Amniotic epithelial cell (primary cell): ENCODE data around the gene SNRNP70.

ENCODE experiments used
- DNase-seq: peaks from one replicate; pipeline ENCODE4 v3.0.0-alpha.2; 2010; ENCODE audit warnings: low read depth

SNRNP70 gene

DNA sequence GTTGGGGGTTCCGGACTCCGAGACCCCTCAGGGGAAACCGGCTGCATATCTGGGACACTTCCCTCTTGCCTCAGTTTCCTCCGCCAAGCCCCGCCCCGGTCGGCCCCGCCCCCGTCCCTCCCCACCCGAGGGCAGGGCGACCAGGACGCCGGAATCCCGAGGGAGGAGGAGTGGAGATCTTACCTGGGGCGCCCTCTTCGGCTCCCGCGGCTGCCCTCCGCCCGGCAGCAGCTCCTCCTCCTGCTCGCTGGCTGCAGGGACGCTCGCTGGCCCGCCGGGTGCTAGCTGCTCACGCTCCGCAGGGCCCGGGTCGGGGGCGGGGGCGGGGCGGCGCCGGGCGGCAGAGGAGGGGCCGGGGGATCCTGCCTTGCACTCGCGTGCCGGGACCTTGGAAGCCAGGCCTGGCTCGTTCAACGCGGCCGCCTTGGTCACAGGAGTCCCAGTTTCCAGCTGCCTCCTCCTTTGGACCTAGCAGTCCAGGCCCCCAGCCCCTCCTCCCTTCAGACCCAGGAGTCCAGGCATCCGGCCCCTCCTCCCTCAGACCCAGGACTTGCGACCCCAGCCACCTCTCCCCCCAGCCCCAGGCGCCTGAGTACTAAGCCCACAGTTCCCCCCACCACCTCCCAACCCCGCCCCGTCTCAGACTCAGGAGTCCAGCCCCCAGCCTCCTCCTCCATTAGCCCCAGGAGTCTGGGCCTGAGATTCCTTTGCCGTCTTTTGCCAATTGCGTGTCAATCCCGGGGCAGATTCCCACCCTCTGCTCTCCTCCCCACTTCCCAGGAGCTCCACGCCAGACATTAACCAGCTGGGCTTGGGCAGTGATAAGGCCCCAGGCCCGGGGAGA lies 20.3 kb upstream of the SNRNP70 start, which contains the start of gene NTF4:
TSS of gene NTF4 (minus strand) at position 51 of the 844 bp plus-strand sequence. CDS start 2,821 bp downstream, outside the sequence.
- peak; percentile 33 for DNase-seq

DNA sequence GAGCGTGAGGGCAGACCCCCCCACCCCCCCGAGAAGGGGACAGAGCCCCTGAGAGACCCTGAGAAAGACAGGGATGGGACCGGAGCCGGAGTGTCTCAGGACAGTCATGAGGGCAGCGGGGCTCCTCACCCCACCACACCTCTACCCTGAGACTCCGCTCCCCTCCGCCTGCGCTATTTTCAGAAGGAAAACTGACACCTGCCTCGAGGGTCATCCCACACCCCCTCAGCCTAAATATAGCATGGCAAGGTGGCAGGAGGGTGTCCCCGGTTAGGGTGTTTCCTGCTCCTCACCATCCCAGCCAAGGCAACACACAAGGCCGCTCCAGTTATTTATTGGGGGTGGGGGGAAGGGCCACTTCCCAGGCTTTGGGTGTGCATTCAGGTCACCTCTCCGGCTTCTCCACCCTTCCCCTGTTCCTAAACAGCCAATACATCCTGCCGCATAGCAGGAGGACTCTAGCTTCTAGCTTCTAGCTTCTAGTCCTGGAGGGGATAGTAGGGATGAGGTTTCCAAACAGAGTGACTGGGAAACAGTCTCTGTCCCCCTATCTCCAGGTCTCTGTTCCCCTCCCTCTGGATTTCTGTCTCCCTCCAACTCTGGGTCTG lies 19.2 kb upstream of the SNRNP70 start:
- DNase-seq = no peak

DNA sequence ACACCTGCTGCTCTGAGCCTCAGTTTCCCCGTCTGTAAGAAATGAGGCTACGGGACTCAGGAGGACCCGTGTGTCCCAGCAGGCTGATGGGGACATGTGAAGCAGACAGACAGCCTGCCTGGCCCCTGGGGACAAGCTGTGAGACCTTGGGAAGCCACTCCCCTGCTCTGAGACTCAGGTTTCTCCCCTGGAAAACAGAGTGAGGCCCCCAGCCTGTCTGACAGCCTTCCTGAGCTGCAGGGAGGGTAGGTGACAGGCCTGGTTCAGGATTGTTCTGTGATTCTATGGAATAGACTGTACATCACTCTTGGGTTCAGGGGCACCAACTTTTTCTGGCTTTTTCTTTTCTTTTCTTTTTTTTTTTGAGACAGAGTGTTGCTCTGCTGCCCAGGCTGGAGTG lies 17.7 kb upstream of the SNRNP70 start:
- DNase-seq = no peak

DNA sequence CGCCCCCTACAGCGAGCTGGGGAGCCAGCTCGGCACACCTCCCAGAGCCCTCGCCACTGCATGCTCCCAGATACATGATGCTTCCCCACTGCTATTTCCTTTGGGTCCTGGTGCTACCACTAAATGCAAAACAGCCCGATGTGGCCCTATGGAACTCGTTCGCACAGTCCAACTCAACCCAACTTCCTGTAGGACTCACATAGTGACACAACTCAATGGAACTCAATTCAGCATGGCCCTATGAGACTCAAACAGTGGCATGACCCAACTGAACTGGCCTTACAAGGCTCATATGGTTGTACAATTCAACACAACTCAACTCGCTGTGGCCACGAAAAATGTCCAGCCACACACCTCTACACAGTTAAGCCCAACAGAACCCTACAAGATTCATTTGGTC lies 16.2 kb upstream of the SNRNP70 start:
- DNase-seq = no peak

DNA sequence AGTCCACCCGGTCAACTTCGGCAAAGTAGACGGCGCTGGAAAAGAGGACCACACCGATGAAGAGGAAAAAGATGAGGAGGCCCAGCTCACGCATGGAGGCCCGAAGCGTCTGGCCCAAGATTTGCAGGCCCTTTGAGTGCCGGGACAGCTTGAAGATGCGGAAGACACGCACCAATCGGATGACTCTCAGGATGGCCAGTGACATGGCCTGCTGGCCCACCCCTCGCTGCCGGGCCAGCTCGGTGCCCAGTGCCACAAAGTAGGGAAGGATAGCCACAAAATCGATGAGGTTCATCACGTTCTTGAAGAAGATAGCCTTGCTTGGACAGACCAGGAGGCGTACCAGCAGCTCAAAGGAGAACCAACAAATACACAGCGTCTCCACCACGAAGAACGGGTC lies 14.8 kb upstream of the SNRNP70 start:
- DNase-seq = no peak

DNA sequence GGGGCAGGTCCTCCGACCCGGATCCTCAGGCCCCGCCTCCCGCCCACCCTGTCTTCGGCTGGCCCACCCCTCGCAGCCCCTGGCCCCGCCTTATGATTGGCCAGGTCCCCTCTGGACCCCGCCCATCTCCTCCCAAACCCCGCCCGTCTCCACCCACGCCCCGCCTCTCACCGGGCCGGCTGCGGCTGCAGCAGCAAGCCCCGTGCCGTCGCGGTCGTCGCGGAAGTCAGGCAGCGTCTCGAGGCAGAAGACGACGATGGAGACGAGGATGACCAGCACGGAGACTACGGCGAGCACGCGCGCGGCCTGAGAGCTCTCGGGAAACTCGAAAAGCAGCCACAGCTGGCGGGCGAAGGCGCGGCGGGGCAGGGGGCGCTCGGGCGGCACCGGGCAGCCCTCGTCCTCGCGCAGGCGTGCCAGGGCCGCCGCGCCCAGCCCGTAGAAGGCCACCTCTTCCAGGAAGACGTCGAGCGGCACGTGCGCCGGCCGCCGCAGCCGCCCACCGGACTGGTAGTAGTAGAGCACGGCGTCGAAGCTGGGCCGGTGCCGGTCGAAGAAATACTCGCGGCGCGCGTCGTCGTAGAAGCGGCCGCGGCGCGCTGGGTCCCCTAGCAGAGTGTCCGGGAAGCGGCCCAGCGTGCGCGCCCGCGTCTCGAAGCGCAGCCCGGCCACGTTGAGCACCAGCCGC lies 13.2 kb upstream of the SNRNP70 start:
- no peak for DNase-seq

DNA sequence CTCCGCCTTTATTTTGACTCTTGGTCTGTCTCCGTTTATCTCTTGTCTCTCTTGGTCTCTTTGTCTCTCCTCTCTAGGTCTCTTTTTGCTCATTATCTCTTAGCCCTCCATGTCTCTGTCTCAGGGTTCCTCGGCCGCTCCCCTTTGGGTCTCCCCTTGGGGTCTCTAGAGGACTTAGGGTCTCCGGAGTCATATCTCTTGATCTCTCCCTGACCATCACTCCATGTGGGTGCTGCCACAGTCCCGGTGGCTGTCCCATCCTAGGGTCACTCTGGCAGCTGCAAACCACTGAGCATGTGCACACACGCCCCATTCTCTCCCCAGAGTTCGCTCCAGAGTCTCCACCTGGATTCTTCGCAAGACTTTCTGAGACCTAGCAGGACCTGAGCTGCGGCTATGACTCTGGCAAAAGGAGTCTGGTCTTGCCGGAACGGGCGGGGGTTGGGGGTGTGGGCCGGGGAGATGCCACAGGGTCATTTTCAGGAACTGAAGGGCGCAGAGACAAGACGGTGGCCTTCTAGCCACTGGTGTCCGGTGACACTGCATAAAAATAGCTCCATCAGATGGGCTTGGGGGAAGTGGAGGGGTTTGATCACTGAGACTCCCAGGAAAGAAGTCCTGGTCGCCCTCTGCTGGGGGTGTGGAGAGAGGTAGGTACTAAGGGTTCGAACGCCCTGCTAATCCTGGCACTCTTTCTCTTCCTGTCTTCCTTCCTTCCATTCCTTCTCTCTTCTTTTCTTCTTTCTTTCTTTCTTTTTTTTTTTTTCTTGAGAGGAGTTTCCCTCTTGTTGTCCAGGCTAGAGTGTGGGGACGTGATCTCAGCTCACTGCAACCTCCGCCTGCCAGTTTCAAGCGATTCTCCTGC lies 11.5 kb upstream of the SNRNP70 start:
- no peak for DNase-seq

DNA sequence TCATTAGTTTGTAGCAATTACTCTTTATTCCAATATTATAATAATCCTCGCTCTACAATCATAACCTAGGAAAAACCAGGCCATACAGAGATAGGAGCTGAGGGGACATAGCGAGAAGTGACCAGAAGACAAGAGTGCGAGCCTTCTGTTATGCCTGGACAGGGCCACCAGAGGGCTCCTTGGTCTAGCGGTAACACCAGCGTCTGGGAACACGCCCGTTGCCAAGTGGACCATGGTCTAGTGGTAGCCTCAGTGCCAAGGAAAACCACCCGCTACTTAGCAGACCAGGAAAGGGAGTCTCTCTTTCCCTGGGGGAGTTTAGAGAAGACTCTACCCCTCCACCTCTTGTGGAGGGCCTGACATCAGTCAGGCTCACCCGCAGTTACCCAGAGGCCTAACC lies 10.4 kb upstream of the SNRNP70 start:
- DNase-seq = peak; percentile 52

DNA sequence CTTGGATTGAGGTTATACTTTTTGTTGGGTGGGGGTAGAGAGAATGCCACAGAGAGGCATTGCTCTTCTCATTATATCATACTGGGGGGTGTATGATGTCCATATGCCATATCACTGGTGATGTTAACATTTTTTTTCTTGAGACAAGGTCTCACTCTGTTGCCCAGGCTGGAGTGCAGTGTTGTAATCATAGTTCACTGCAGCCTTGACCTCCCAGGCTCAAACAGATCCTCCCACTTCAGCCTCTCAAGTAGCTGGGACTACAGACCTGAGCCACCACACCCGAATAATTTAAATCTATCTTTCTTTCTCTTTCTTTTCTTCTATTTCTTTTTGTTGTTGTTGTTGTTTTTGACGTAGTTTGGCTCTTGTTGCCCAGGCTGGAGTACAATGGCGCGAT lies 4.9 kb upstream of the SNRNP70 start:
- DNase-seq = no peak

DNA sequence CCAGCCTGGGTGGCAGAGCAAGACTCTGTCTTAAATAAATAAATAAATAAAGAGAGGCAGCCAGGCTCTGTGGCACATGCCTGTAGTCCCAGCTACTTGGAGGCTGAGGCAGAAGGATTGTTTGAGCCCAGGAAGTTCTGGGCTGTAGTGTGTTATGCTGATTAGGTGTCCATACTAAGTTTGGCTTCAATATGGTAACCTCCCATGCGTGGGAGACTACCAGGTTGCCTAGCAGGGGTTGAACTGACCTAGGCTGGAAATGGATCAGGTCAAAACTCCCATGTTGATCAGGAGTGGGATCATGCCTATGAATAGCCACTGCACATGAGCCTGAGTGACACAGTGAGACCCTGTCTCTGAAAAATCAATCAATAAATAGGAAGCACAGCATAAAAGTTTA lies 4.0 kb upstream of the SNRNP70 start:
- no peak for DNase-seq

DNA sequence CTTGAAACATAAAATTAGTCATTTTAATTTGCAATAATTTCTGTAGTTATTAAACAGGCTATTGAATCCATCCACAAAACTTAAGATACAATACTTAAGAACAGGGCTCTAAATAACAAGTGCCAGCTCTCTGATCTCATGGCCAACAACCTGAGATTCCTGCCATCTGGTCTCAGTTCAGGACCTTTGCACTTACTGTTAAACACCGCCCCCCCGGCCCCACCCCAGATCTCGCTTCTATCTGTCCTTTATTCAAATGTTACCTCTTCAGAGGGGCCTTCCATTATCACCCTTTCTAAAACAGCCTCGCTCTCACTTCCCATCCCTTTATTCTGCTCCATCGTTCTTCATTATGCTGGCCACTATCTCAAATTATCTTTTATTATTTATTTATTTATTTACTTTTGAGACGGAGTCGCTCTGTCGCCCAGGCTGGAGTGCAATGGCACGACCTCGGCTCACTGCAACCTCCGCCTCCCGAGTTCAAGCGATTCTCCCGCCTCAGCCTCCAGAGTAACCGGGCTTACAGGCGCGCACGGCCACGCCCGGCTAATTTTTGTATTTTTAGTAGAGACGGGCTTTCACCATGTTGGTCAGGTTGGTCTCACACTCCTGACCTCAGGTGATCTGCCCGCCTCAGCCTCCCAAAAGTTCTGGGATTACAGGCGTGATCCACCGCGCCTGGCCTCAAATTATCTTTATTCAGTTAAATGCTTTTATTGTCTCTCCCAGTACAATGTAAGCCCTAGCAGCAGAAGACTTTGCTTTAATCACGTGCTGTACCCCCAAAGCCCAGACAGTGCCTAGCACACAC lies 838 bp upstream of the SNRNP70 start:
- DNase-seq = no peak

DNA sequence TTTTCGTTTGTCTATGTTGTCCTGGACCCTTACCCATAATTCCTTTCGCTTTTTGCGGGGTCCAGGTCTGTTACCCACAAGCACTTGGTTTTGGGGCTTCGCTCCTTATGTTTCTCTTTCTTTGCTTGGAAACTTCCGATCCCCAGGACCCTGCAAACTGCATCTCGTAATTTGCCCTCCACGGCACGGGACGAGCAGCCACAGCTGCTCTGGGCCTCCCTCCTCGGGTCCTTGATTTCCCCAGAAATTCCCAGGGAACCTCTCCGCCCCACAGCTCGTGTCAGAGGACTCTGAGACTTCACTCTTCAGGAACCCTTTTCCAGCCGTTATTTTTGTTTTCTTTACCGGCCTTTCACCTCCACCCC lies 599 bp downstream of the SNRNP70 start:
- DNase-seq = no peak

DNA sequence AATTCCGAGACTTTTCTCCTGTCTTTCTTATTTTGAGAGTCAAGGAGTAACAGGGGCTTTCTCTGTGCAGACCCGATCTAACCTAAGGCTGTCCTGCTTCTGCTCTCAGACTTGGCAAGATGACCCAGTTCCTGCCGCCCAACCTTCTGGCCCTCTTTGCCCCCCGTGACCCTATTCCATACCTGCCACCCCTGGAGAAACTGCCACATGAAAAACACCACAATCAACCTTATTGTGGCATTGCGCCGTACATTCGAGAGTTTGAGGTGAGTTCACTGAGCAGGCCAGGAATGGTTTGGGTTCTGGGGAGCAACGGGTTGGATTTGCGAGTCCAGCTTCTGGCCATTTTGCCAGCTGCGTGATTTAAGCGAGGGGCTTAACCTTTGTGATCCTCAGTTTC lies 1.0 kb downstream of the SNRNP70 start:
- no peak for DNase-seq

DNA sequence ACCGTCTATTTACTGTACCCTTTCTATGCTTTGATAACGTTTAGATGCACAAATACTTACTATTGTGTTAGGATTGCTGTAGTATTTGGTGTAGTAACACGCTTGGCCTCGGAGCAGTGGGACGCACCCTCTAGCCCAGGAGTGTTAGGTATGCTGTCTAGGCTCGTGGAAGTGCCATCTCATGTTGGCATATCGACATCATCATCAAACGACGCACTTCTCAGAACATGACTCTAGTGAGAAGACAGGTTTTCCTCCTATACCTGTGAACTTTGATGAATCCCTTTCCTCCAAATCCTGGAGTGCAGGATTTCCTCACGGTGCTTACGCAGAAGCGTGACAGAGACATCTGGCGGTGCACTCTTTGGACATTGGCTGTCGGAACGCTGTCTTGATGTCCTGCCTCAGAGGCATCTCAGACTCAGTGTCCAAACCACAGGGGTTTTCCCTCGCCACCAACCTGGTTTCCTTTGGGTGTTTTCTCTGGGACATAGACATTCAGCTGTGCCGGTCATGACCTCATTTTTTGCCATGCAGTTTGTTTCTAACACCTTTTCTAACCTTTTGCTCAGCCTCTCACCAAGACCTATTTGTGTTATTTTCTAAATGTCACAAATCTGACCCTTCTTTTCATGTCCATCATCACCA lies 6.3 kb downstream of the SNRNP70 start:
- no peak for DNase-seq

DNA sequence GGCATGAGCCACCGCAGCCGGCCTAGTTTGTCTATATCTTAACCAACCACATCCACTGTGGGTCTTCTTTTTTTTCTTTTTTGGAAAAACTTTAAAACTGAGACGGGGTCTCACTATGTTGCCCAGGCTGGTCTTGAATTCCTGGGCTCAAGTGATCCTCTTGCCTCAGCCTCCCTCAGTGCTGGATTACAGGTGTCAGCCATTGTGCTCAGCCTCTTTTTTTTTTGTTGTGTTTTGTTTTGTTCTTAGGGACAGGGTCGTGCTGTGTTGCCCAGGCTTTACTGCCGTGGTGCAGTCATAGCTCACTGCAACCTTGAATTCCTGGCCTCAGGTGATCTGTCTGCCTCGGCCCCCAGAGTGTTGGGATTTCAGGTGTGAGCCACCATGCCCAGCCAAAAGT lies 7.4 kb downstream of the SNRNP70 start:
- no peak for DNase-seq

DNA sequence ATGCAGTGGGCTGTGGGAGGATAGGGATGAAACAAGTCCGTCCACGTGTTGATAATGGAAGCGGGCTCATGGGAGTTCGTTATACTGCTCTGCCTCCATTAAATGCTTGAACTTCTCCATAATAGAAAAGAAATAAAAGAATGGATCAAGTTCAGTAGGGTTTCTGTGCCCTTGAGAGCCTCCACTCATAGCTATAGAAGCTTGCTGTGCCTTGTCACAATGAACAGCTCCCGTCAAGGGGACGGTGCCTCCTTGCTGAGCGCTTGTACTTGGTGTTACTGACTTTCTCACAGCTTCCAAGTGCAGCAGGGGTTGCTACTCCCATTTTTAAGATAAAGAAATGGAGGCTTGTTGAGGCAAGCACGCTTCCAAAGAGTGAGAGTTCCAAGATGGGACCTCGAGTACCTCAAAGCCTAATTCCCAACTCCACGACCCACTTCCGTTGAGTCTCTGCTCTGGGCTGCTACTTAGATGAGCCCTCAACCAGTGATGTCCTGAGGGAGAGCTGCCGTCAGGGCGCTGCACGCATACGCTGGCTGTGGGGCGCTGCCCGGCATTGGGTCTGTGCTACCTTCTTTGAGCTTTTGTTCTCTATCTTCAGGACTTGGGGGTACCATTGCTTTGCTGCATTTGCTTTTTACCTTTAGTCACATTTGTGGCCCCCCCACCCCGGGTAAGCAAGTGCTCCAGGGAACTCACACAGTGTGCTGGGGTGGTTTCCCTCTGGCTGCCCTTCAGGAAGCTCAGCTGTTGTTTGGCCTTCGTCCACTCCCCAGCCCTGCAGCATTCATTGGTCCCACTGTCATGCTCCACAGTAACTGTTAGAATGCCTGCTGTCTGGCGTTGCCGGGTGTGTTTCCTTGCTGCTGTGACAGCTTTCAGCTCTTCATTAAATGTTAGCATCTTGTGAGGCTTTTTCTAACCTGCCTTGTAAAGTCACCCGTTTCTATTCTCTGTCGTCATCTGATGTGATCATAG lies 9.5 kb downstream of the SNRNP70 start:
- DNase-seq = no peak

DNA sequence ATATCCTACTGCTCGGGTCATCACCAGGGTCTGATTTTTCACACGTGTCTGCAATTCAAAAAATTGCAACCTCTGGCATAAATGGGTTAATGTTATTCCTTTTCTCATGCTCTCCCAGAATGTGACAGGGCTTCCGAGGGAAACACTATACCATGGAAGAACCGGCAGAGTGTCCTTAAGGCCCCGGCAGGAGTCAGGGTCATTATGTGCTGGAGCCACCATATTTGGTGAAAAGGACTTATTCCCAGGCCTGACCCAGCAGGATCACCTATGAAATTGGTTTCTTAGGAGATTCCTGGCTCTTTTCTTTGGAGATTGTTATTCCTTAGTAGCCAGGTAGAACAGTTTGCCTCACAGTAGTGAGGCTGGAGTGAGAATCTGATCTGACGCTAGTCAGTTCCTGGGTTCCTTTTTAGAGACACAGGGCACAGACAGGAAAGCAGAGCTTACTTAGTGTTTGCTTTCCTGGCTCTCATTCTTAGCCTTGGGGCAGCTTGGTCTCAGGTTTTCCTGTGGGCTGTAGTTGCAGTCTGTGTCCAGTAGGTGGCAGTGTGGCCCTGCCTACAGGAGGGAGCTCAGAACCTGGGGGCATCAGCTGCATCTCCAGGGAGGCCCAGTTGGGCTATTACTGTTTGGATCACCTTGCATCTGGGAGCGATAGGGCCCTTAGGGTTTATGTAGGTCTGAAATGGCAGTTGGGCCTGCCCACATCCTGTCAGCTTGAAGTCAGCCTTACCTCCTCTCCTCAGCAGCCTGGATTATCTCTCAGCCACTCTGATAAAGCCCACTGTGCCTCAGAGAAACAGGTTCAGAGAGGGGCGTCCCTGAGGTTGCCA lies 12.4 kb downstream of the SNRNP70 start:
- peak; percentile 52 for DNase-seq

DNA sequence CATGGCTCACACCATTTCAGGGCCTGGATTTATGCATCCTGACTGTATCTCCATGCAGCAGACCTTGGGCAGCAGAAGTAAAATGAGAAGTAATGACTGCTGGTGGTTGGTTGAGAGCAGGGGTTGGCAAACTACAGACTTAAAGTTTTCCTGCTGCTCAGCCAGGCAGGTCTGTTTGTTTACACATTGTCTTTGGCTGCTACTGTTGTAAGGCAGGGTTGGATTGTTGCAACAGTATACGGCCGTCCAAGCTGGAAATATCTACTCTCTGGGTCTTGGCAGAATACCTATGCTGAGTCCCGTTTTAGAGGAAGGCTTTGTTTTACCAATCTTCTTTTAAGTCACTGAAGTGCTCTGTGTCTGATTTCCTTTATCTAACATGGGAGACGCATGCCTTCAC lies 13.5 kb downstream of the SNRNP70 start:
- no peak for DNase-seq

DNA sequence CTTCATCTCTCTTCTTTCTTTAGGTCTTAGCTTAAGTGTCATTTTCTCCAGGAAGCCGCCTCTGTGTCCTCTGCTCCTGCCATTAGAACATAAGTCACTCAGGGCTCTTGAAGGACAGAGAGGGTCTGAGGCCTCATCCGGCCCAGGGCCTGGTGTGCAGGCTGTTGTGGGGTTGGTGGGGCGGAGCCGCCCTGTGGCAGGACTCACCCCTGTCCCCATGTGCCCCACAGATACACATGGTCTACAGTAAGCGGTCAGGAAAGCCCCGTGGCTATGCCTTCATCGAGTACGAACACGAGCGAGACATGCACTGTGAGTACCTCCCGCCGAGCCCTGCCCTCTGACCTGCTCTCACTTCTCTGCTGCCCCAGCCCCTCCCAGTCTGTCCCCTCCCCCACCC lies 15.9 kb downstream of the SNRNP70 start:
- DNase-seq = no peak
